ENCODE results near the gene ERLIN1.
"Not testable (repeated sequence)": the region's sequence is repeated elsewhere in the genome, so short reads cannot be mapped to it uniquely, and the experiment has no call there.

Gene ERLIN1

DNA sequence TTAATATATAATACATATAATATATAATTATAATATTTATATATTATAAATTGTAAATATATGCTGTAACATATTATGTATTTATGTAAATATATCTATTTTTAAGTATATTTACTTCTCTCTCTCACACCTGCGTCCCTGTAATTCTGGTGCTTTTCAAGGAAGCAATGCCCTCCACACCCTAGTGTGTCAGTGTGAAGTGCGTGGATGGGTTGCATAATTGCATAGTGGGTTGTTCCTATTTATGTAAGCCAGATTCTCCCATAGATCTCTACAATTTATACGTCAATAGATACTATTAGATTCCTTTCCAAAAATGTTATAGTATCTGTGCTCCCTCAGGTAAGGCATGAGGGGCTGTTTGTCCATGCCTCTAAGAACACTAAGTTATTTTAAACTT lies 54.3 kb downstream of the ERLIN1 start:
- no peak for DNase-seq

DNA sequence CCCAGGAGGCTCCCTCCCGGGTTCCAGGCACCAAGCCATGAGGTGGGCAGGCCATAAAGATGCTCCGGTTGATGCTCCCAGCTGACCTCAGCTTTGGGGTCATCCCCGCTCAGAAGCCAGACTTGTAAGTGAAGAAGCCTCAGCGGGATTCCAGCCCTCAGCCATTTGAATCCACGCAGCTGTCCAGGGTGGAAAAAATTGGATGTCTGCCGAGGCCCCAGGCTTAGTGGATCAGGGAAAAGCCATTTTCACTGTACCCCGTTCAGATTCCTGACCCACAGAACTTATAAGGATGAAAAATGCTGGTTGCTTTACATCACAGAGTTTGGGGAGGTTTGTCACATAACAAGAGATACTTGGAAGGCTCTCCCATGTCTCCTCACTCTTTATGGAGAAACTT lies 55.0 kb downstream of the ERLIN1 start:
- no peak for DNase-seq

DNA sequence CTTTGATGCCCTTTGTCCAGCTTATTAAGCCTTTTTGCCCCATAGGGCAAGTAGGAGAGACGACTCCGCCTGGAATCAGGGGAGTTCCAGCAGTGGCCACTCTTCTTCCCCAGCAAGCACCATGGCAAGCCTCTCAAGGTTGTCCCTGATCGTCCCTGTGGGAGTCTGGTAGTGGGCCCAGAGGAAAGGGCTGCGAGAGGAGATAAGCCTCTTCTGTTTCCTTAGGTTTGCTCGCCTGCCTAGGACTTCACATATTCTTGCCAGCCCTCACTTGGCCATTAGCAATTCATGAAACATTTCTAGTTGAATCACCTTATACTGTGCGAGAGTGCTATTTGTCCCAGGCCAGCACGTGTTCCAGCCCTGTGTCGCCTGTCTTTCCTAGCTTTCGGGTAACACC lies 56.4 kb downstream of the ERLIN1 start:
- DNase-seq, result no peak

DNA sequence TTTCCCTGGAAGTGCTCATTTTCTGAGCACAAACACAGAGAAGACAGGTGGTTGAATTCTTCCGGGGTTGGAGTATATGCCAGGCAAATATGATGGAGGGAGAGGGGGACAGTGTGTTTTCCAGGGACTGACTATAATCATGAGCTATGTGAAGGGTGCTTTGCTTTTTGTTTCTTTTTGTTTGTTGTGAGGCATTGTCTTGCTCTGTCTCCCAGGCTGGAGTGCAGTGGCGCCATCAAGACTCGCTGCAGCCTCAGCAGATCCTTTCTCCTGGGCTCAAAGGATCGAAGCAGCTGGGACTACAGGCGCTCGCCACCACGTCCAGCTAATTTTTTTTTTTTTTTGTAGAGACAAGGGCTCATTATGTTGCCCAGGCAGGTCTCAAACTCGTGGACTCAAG lies 56.9 kb downstream of the ERLIN1 start:
- no peak for DNase-seq

DNA sequence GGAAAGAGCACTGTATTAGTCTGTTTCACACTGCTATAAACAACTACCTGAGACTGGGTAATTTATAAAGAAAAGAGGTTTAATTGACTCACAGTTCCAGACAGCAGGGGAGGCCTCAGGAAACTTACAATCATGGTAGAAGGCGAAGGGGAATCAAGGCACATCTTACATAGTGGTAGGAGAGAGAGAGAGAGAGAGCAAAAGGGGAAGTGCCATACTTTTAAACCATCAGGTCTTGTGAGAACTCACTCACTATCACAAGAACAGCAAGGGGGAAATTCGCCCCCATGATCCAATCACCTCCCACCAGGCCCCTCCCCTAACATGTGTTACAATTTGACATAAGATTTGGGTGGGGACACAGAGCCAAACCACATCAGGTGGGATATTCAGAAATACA lies 60.5 kb downstream of the ERLIN1 start:
- not testable (repeated sequence) for DNase-seq

GRCh38 chr10:100124097-100124496 lies 61.7 kb downstream of the ERLIN1 start:
- DNase-seq, result no peak

DNA sequence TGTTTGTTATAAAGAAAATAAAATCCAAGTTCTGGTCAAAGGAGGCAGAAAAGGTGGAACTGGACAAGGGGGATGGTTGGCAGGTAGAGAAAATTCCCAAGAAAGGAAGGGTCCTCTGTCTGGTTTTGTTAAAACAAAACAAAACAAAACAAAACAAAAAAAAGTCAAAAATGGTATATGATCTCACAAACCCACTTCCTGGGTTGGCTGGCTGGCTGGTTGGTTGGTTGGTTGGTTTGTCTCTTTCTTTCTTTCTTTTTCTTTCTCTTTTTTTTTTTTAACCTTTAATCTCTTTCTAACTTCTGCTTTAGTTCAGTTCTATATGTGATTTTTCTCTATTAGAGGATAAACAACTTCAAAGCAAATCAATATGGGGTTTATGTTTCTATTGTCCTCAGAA lies 63.0 kb downstream of the ERLIN1 start:
- no peak for DNase-seq

GRCh38 chr10:100120550-100120949 lies 65.3 kb downstream of the ERLIN1 start:
- DNase-seq, result no peak

- no peak for DNase-seq
Measured at GRCh38 chr10:100119726-100120125, 66.1 kb downstream of the ERLIN1 start.

DNA sequence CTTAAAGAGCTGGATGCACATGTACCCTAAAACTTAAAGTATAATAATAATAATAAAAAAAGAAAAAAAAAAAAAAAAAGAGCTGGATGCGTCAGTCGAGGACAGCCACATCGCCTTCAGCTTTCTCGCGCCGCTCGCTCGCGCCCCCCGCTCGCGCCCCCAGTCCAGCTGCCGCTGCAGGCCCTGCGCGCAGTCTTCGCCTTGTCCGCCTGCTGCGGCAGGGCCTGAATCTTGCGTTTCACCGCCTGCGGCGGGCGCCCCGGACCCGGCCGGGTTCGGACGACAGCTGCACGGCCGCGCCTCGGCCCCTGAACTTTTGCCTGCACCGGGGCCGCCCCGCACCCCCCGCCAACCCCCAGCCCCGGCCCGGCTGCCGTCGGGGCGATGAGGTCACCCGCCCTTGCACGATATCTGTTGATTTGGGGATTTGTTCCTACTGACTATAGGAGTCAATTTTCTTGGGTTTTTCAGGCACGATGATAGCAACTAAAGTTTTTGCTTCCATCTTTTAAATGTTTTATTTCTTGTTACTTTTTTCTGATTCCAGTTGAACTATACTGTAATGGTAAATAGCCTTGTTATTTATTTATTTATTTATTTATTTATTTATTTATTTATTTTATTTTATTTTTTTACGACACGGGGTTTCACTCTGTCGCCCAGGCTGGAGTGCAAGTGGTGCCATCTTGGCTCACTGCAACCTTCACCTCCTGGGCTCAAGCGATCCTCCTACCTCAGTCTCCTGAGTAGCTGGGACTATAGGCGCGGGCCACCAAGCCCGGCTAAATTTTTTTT lies 70.7 kb downstream of the ERLIN1 start:
- DNase-seq, result no peak

DNA sequence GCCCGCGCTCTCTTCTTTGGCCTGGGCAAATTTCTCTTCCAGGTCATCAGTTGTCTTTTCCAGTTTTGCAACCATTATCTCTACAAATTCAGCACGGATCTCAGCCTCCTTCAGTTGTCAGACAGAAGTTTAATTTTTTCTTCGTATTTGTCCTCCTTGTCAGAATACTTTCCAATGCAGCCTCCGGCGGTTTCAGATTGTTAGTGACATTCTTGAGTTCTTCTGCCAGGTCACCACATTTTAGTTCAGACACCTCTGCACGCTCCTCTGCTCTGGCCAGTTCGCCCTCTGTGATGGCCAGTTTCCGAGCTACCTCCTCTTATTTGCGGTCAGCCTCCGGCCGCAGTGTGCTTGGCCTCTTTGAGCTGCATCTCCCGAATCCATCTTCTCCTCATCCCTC lies 71.4 kb downstream of the ERLIN1 start:
- no peak for DNase-seq

GRCh38 chr10:100109670-100110069 lies 76.2 kb downstream of the ERLIN1 start:
- DNase-seq, result no peak

- no peak for DNase-seq
Measured at GRCh38 chr10:100106865-100107264, 79.0 kb downstream of the ERLIN1 start.

- DNase-seq, result no peak
Measured at GRCh38 chr10:100104300-100104699, 81.5 kb downstream of the ERLIN1 start.

DNA sequence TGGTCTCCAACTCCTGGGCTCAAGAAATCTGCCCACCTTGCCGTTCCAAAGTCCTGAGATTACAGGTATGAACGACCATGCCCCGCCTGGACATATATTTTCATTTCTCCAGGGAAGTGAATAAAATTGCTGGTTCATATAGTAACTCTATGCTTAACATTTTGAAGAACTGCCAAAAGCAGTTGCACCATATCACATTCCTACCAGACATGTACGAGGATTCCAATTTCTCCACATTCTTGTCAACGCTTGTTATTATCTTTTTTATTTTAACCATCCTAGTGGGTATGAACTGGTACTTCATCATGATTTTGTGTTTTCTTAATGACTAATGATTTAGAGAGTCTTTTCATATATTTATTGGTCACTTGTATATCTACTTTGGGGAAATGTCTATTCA lies 82.2 kb downstream of the ERLIN1 start:
- DNase-seq, result no peak

DNA sequence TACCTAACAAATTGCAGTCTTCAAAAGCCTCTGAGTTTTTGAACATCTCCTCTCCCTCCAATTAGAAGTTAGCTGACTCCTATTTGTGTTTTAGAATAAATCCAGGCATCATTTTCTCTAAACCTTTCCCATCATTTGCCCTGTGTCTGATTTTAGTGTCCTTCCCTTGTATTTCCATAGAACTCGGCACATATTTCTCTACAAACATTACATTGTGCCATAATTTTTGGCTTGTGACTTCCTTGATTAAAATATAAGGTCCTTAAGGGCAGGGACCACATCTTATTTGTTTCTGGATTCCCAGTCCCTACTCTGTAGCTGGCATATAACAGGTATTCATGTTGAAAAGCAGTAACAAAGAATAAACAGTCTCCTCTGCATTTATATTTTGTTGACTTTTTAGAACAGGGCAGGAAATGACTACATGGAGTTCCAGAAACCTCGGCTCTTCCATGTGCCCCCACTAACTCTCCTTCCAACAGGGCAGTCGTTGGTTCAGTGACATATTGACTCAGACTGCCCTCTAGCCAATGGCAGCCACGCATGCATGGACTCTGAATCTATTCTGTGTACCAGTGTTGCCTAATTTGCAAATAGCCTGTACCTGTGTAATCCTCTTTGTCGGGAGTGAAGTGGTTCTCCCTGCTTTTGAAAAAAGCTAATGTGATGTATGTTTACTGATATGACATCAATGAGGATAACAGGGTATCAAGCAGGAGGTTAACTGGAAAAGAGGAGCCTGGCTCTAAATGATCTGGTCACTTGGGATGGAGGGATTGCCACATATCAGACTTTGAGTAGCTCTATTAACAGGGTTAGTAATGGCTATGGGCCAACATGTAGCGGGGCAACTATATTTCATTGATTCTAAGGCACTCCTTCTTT lies 84.4 kb downstream of the ERLIN1 start:
- DNase-seq, result no peak

GRCh38 chr10:100100651-100101184 lies 85.1 kb downstream of the ERLIN1 start:
- no peak for DNase-seq

All from NCI-H1417 treated with DMSO at 0.1 percent for 48 hours (cell line).